ENCODE data around the gene RALGAPA2.

DNA sequence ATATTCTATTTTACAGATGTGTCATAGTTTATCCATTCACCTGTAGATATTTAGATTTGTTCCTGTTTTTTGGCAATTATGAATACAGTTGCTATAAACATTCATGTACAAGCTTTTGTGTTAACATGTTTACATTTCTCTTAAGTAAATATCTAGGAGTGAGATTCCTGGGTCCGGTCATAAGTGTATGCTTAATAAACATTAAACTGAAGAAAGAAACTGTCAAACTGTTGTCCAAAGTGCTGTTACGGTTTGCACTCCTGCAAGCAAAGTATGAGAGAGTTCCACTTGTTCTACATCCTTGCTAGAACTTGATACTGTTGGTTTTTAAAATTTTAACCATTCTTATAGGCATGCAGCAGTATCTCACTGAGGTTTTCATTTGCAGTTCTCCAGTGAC lies 138.6 kb downstream of the RALGAPA2 start:
- TF ChIP-seq, protein P1, sequence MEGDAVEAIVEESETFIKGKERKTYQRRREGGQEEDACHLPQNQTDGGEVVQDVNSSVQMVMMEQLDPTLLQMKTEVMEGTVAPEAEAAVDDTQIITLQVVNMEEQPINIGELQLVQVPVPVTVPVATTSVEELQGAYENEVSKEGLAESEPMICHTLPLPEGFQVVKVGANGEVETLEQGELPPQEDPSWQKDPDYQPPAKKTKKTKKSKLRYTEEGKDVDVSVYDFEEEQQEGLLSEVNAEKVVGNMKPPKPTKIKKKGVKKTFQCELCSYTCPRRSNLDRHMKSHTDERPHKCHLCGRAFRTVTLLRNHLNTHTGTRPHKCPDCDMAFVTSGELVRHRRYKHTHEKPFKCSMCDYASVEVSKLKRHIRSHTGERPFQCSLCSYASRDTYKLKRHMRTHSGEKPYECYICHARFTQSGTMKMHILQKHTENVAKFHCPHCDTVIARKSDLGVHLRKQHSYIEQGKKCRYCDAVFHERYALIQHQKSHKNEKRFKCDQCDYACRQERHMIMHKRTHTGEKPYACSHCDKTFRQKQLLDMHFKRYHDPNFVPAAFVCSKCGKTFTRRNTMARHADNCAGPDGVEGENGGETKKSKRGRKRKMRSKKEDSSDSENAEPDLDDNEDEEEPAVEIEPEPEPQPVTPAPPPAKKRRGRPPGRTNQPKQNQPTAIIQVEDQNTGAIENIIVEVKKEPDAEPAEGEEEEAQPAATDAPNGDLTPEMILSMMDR (IDR thresholded peaks at IDR 0.05) = no peak
- no peak for TF ChIP-seq POLR2A (IDR thresholded peaks at IDR 0.05)

Data from tibial nerve (tissue), 3 donors.